UCSD-AML1 (cell line): ENCODE results near the gene SLC22A4.
A peak's percentile ranks its signal among the peaks of the same experiment; 100 is the strongest.

Source experiments
- DNase-seq: peaks from one replicate; lab custom pipeline; 2025; ENCODE audit not compliant: unreplicated experiment; lab: John Stamatoyannopoulos, UW

SLC22A4 gene

DNA sequence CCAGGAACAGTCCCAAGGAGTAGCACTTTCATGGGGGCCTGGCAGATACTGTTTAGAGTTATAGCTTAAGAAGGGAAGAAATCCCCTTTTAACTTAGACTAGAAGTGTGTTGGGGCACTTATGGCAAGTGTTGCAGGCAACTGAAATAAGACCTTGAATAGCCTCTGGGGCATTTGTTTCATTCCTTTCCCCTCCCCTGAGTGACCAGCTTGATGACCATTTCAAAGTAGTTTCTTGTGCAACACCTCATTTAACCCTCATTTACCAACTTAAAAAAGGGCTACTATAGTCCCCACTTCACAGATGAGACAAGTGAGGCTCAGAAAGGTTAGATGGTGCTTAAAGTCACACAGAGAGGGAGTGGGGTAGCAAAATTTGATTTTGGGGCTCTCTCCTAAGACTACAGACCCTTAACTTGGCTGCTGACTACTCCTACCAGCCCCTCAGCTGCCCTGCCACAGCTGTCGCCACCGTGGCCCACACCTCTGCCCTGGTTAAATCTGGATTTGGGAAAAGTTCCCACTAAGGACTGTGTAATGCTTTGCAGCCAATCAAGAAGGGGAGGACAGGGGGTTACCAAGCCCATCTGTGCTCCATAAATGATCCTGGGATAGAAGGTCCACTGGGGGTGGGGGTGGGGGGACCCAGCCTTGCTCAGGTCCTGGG lies 31.2 kb upstream of the SLC22A4 start:
- DNase-seq: no peak

DNA sequence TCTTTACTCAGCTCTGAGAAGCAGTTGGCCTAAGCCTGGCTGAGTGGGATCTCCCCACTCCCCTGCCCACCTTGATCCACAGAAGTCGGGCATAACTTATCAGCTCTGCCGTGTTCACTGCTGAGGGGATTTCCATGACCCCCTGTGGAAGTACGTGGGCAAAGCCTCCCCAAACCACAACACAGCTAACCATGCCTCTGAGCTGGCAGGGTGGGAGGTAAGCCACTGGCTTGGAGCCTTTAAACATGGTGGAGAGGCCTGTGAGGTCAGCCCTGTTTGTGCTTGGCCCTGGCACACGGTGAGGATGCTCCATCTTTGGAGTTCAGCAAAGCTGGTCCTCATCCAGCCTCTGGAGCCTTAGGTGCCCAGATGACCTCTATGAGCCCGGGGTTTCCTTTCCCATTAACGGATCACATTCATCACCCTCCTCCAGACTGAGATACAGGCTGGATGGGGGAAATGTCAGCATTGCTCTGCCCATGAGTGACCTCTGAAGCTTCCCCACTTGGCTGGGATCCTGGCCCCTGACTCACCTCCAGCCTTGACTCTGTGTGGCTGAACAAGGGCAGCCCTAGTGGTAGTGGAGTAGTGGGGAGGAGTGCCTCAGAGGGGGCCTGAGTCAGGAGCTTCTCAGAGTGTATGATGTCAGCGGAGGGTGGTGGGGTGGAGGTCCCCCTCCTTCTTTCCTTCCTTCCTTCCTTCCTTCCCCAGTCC lies 30.5 kb upstream of the SLC22A4 start:
- no peak for DNase-seq

DNA sequence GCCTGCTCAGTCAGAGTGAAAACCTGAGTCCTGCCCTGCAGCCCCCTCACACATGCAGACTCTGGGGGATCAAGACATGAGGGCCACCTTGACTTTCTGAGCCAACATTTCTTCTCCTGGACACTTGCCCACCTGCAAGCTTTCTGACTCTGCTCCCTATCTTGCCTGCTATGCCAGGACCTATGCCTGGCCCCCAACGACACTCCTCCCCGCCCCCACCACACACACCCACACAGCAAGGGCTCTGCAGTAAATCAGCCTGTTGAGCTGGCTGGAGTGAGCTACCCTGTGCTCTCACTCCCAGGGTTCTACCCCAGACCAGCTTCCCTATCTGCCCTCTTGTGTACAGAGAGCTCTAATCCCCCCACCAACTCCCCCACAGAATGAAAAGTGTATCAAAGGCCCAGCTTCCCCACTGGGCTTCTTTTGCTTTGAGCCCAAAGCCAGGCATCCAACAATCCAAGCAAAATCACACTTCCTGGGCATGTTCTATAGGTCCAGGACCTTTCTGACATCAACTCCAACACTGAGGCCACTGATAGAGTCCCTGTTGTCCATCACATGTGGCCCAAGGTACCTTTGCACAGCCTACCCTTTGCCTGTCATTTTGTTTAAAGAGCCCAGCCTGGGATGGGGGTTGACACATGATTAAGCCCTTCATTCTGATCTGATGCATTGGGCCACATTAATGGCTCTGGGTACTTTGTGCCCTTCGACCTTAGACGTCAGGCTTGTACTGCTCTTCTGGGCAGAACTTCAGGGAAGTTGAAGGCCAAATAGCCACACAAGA lies 29.5 kb upstream of the SLC22A4 start:
- DNase-seq: no peak

DNA sequence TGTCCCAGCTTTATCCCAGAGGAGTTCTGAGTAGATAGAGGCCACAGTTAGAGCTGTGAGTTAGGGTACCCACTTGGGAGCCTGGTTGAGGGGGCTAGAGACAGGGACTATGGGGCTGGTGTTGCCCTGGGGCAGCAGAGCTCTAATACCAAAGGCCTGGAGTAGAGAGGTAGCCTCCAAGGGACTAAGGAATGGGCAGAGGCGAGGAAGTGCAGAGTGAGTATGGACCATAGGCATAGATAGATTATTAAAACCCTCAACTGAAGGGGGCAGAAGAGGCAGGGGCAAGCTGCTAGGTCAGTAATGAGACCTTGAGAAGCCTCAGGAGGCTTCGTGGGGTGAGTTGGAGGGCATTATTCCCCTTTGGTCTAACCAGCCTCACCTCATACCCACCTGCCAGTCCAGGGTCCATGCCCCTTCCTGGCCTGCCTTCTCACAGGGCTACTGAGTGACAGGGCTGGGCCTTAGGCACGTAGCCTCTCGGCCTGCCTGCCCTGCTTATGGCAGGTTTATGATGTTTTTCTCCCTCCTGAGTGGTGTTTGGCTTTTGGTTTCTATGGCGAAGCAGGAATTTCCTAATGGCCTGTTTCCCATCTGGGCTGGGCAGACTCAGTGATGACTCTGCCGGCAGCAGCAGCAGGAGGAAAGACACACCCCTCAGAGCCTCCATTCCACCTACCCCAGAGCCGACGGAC lies 28.7 kb upstream of the SLC22A4 start:
- no peak for DNase-seq

DNA sequence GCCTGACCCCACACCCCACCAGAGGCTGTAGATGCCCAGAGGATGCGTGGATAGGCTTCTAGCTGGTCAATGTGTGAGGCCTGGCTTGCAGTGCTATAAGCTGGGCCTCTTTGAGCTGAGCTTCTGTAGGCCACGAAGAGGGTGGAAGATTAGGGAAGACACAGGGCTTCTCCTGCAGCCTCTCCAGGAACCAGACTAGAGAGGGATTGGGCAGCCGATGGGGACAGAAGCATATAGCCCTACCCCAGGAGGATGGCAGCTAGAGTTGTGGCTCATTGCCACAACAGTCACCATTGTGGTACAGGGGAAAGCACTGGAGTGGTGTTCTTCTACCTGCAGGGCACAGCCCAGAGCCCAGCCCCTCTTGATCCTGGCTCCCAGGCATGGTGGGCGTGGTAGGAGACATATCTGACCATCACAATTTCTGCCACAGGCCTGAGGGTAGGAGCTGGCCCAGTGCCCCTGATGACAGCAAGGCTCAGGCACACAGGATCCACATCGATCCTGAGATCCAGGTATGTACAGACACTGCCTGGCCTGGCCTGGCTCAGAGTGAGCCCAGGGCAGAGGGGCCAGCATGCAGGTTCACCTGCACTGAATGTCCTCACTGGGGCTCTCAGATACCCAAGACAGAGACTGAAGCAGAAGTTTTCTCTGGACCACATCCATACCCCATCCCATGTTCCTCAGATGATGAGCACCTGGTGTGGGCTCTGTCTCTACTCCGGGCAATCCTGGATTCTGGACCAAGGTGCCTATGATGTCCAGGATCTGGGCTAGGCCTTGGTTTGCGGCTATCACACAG lies 28.0 kb upstream of the SLC22A4 start:
- DNase-seq: no peak

DNA sequence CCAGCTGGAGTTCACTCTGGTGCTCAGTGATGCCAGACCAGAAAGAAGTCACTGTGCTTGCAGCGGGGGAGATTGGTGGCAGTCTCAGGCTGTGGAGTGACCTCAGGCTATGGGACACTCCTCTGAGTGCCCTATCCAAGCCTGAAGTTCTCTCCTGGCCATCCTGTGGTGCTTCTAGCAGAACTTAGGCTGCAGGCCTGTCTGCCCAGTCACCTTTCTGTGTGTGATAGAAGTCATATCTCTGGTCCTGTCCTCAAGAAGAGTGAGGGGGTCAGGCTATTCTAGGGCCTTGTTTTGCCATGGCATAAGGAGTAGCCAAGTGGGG lies 27.4 kb upstream of the SLC22A4 start:
- no peak for DNase-seq

DNA sequence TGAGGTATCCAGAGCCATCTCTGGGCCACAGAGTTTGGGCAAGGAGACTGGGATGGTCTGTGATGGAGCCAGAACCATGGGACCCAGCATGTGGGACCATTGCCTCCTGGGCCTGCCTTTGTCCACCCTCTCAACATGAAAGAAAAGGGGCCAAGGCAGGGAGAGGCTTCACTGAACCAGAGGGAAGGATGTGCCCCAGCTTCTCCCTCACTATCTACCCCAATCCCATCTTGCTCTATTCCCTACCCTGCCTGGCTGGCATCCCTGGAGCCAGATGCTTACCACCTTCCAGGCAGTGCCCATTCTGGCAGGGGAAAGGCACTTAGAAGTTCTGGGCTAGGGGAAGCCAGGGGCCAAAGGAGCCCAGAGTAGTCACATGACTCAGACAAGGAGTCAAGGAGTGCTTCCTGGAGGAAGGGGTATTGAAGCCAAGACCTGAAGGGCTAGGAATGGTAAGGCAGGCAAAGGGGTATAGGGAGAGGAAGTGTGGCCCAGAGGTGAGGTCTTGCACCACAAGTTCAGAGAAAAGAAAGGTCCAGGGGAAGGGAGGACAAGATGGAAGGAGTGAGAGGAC lies 26.9 kb upstream of the SLC22A4 start:
- DNase-seq: no peak

DNA sequence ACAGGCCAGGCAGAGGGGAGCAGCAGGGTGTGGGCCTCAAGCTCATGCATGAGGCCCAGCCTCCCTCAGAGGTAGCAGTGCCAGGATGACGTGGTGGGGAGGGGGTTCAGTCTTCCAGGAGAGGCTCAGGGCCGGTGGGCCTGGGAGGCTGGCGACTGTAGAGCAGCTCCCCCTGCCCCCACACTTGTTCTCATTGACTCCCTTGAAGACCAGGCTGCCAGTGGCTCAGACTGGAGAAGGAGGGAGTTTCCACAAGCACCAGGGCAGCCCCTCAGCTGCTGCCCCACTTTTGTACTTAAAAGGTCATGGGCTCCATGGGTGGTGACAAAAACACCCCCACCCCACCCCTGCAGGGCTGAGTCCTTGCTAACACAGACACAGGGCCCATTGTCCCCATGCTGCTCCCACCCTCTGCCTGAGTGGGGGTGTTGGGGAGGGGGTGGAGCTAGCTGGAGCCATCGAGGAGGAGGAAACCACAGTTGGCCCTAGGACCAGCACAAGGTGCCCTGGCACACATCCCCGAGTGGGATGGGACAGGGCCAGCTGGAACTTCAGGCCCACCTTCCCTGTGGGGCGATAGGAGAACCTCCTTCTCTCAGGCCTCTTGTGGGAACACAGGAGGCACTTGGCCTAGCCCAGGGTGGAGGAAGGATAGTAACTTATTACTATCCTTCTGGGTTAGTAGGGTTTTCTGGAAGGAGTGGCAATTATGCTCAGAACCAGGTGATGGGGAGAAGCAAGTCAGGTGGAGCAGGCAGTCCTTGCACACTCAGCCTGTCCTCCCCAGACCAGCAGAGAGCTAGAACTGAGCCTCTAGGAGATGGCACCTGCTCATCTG lies 26.0 kb upstream of the SLC22A4 start:
- DNase-seq: no peak

DNA sequence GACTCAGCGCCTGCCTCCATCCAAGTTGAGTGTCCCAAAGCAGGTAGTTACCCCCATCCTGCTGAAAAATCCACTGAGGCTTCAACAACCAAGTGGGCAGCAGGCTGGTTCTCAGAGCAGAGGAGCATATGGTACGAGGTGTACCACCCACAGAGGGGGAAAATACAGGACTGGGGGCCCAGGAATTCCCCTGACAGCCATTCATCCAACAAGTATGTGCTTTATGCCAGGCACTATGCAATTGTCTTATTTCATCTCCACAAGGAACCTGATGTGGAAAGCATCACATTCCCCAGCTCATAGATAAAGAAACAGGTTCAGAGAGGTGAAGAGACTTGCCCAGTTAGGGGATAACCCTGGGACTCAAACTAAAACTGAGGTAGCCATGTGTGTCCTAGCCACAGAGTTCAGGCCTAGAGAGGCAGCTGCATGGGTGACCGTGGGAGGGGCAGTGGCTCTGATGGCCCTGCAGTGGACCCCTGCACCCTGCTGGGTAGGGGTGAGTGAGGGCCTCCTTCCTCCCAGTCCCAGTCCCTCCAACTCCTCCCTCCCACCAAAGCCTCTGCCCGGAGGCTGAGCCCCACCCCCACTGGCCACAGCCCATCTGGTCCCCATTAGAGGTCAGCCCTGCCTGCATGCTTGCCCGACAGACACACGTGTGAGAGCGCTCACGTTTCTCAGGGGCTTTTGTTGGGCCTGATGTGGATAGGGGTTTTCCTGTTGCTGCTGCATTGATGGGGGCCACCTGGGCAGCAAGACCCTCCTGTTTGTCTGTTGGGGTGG lies 25.2 kb upstream of the SLC22A4 start:
- DNase-seq: no peak

DNA sequence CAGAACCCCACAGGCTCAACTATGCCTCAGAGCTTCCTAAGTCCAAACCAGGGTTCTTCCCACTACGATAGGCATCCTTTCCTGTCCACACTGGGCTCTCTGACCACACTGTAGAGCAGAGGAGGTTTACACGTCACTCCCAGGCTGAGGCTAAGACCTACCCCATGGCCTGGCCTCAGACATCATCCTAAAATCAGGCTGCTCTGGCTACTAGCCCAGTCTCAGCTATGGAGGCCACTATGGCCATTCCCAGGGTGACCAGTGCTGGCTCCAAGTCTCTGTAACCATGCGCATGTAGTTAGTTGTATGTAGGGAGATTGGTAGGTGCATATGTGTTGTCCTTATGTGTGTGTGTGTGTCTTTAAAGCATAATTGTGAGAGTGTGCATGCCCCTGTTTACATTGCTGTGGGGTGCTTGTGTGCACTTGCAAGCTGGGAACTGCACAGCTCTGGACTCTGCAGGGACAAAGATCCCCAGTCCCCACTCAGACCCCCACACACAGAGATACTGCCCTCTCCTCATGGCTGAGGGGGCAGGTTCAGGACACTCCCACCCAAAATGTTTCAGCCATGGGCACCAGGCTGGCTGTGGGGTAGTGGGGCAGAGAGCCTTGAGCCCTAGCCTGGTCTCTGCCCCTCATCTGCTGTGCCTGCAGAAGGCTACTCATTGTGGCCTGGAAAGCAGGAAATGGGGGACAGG lies 24.4 kb upstream of the SLC22A4 start:
- DNase-seq: no peak

DNA sequence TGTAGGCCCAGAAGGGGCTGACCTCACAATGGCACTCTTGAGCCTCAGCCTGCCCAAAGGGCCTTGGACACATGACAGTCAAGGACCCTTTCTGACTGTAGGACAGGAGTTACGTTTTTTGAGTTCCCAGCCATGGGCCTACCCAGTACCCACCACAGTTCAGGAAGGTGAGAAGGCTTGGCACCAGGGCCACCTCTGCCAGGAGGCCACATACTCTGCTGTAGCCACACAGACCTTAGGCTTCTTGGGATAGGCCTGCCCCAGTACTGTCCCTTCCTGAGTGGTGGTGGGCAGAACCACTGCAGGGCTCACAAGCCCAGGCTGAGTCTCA lies 23.9 kb upstream of the SLC22A4 start:
- no peak for DNase-seq

DNA sequence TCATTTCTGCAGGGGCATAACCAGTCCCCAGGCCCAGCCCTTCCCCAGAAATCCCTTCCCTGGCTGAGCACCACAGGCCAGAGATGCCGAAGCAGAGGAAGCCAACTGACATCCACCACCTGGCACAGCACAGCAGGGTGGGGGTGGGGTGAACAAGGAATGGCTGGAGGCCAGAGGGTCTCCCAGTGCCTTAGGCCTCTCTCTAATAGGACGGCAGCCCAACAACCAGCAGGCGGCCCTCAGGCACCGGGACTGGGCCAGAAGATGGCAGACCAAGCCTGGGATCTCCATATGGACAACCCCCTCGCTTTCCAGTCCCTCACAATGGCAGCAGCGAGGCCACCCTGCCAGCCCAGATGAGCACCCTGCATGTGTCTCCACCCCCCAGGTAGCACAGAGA lies 23.5 kb upstream of the SLC22A4 start:
- DNase-seq: no peak

DNA sequence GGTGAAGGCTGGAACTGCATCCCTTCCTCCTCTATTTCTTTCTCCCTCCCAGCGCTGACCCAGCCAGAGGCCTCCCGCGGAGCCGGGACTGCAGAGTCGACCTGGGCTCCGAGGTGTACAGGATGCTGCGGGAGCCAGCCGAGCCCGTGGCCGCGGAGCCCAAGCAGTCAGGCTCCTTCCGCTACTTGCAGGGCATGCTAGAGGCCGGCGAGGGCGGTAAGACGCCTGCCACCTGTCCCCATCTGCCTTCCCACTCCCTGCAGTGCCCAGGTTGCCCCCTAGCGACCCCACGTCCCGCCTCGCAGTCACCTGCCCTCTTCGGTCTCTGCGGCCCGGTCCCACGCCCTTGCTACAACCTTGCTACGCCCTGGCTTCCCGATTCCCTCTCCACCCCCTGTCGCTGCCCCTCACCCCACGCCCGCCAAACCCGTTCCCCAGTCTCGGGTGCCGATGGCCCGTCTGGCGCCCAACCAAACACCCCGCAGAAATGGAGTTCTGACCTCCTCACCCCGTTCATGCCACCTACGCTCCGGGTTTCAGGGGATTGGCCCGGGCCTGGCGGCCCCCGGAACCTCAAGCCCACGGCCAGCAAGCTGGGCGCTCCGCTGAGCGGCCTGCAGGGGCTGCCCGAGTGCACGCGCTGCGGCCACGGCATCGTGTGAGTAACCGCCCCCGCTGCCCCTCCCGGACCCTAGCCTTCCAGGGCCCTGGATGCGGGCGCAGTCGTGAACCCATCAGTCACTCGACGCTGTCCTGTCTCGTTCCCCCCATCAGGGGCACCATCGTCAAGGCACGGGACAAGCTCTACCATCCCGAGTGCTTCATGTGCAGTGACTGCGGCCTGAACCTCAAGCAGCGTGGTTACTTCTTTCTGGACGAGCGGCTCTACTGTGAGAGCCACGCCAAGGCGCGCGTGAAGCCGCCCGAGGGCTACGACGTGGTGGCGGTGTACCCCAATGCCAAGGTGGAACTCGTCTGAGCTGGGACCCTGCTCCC lies 22.6 kb upstream of the SLC22A4 start:
- no peak for DNase-seq

DNA sequence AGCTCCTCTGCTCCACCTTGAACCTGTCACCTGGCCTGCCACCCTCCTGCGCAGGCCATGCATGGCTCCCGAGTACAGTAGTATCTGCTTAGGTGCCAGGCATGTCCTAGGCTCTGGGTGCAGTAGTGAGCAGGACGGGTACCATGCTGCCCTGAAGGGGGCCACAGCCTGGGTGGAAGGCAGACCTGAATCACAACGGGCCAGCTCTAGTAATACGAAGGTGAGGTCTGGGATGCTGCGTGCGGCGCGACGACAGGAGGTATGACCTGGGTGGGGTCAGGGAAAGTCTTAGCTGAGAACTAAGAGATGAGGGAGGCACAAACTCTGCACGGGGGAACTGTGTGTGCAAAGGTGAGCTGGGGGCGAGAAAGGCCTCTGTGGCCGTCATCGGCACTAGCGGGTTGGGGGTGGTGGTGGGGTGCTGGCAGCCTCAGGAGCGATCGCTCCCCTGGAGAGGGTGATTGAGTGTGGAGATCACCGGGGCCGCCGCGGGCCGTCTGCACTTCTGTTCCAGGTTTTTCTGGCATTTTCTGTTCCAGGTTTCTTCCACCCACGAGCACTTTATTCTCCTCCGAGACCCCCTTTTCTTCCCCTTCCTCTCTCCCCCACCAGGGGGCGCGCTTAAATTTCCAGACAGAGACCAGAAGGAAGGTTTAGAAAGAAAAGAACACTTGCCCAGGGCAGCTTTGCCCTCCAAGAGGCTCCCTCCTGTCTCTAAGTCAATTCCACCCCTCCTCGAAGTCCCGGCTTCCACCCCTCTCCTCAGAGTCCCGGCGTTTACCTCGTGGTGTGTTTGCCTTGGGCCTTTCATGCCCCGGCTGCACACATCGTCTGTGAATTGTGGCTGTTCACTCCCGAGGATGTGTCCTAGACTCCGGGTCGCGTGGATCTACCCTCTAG lies 21.6 kb upstream of the SLC22A4 start:
- DNase-seq: peak; percentile 60

DNA sequence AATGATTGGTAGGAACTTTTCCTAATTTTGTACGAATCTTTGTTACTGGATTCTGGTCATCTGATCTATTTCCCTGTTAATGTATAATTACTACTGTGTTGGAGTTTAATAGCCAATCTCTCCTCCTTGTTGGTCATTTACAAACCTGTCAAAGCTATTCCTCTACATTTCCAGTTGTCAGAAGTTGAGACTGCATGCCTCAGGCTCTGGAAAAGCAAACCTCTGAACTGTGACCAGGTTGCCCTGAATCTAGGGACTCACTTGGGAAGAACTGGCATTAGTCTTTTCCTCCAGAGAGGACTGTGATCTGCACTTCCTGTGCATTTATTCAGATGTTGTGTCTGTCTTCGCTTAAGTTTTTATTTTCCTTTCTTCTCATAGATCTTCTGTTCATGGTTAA lies 20.6 kb upstream of the SLC22A4 start:
- no peak for DNase-seq
